Ovary (tissue), 3 donors: Measurements from ENCODE around the gene F3.

Experiments used
- CTCF ChIP-seq, 3 donors: fragments of 450-650 bp in 2 of 3; fragments of 200-600 bp in 1 of 3; IDR thresholded peaks; one replicate each; pipeline versions ENCODE4 v1.5.1 to v1.8.0; 2016 to 2022; ENCODE audit warnings: antibody characterized with exemption in 3 of 3, mild to moderate bottlenecking in 1 of 3
- POLR2A ChIP-seq: fragments of 450-650 bp; IDR thresholded peaks from one replicate; pipeline ENCODE4 v1.6.1; 2017; ENCODE audit warnings: antibody characterized with exemption, mild to moderate bottlenecking, moderate library complexity
- donor health status: DM: no; HTN: no; CAD: no.

DNA sequence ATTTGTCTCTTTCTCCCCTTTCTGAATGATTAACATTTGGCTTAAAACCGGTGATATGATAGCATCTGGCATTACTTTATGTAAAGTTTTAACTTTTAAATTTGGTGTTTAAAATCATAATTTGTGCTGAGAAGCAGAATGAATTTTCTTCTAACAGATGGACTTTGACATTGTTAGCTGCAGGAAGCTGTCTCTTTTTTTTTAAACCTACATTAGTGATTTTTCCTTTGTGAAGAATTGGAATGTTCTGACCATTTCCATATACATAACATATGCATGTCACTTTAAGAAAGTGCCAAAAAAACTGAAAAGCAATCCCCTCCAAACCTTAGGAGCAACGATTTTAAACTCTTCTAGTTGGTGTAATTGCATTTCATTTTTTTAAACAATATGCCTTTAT lies 22.2 kb downstream of the F3 start:
- TF ChIP-seq CTCF (IDR thresholded peaks at IDR 0.05) = no peak
- no peak for TF ChIP-seq POLR2A
